Neural progenitor cell (in vitro differentiated cells): ENCODE data around the gene BACE2.

Experiments used
- EZH2 ChIP-seq: fragments of 200-600 bp; sonication (generic); IDR thresholded peaks from 2 replicates; pipeline ENCODE4 v1.6.1; 2017; ENCODE audit warnings: antibody characterized with exemption, mild to moderate bottlenecking, moderate library complexity
- TF ChIP-seq, protein P1 (sequence below): fragments of 200-600 bp; sonication (generic); IDR thresholded peaks from 2 replicates; pipeline ENCODE4 v1.5.1; 2017; ENCODE audit warnings: antibody characterized with exemption, mild to moderate bottlenecking

DNA sequence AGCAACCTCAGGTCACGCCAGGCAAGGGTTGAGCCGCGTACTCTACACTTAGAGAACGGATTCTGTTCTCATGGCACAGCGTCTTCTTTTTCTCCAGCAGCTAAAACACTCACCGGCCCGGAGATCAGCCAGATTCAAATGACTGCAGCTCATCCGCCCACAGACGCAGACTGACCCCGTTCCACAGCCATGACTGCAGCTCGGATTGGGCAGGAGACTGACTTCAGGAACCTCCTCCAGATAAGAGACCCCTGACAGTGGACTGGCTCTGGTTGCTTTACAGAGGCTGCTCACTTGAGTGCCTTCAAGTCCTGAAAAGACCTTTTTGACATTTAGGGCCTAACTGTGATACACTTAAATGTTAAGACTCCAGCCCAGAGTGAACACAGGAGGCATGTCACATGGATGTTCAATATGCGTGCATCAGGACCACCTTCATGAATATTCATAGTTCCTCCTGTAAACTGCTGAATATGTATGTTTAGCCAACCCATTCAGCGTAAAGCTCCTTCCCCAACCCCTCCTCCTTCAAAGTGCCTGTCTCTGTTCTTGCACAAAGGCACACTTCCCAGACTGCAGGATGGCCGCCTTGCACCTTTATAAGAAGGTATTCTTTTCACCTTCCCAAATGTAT lies 42.6 kb downstream of the BACE2 start:
- TF ChIP-seq, protein P1, sequence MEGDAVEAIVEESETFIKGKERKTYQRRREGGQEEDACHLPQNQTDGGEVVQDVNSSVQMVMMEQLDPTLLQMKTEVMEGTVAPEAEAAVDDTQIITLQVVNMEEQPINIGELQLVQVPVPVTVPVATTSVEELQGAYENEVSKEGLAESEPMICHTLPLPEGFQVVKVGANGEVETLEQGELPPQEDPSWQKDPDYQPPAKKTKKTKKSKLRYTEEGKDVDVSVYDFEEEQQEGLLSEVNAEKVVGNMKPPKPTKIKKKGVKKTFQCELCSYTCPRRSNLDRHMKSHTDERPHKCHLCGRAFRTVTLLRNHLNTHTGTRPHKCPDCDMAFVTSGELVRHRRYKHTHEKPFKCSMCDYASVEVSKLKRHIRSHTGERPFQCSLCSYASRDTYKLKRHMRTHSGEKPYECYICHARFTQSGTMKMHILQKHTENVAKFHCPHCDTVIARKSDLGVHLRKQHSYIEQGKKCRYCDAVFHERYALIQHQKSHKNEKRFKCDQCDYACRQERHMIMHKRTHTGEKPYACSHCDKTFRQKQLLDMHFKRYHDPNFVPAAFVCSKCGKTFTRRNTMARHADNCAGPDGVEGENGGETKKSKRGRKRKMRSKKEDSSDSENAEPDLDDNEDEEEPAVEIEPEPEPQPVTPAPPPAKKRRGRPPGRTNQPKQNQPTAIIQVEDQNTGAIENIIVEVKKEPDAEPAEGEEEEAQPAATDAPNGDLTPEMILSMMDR, result no peak
- TF ChIP-seq EZH2, result no peak
